HEK293 (cell line): ENCODE results near the gene HDHD5.
A peak's percentile ranks its signal among the peaks of the same experiment; 100 is the strongest.

Source experiments
- GLI2 ChIP-seq: fragments of 450-650 bp; formaldehyde crosslinking; IDR thresholded peaks from 2 replicates; pipeline ENCODE4; 2017; ENCODE audit warnings: missing biosample characterization, missing genetic modification characterization, low read depth, borderline replicate concordance
- PBX3 ChIP-seq: sonication (generic); formaldehyde crosslinking; IDR thresholded peaks from 2 replicates; pipeline ENCODE4 v1.8.1; 2022; ENCODE audit warnings: mild to moderate bottlenecking, moderate library complexity, missing genetic modification reagents
- ZFP69B ChIP-seq: fragments of 450-650 bp; formaldehyde crosslinking; IDR thresholded peaks from 2 replicates; pipeline ENCODE4 v1.5.1; 2016; ENCODE audit warnings: missing biosample characterization, missing genetic modification characterization
- ZNF2 ChIP-seq: fragments of 450-650 bp; formaldehyde crosslinking; IDR thresholded peaks from 2 replicates; pipeline ENCODE4 v1.5.1; 2016; ENCODE audit warnings: missing biosample characterization, missing genetic modification characterization
- ZNF221 ChIP-seq: fragments of 450-650 bp; formaldehyde crosslinking; IDR thresholded peaks from 2 replicates; pipeline ENCODE4 v1.5.1; 2017; ENCODE audit warnings: missing biosample characterization, missing genetic modification characterization, borderline replicate concordance
- ZNF280D ChIP-seq: fragments of 450-650 bp; formaldehyde crosslinking; IDR thresholded peaks from 2 replicates; pipeline ENCODE4 v1.5.1; 2016; ENCODE audit warnings: missing biosample characterization, missing genetic modification characterization
- ZNF404 ChIP-seq: fragments of 450-650 bp; formaldehyde crosslinking; IDR thresholded peaks from 2 replicates; pipeline ENCODE4 v1.5.1; 2017; ENCODE audit warnings: missing biosample characterization, missing genetic modification characterization
- ZNF530 ChIP-seq: fragments of 450-650 bp; formaldehyde crosslinking; IDR thresholded peaks from 2 replicates; pipeline ENCODE4 v1.5.1; 2016; ENCODE audit warnings: low read depth, missing biosample characterization, missing genetic modification characterization
- ZNF707 ChIP-seq: fragments of 450-650 bp; formaldehyde crosslinking; IDR thresholded peaks from 2 replicates; pipeline ENCODE4 v1.5.1; 2016; ENCODE audit warnings: missing biosample characterization, missing genetic modification characterization
- ZNF785 ChIP-seq: fragments of 450-650 bp; formaldehyde crosslinking; IDR thresholded peaks from 2 replicates; pipeline ENCODE4 v1.5.1; 2016; ENCODE audit warnings: missing biosample characterization, missing genetic modification characterization
- TF ChIP-seq, protein P1 (sequence below): fragments of 450-650 bp; formaldehyde crosslinking; IDR thresholded peaks from 2 replicates; pipeline ENCODE4 v1.5.1; 2016; ENCODE audit warnings: missing biosample characterization, missing genetic modification characterization
- TF ChIP-seq, protein P2 (sequence below): fragments of 450-650 bp; formaldehyde crosslinking; IDR thresholded peaks from 2 replicates; pipeline ENCODE4 v1.5.1; 2016; ENCODE audit warnings: missing biosample characterization, missing genetic modification characterization, low read depth
- TF ChIP-seq, protein P3 (sequence below): fragments of 450-650 bp; formaldehyde crosslinking; IDR thresholded peaks from 2 replicates; pipeline ENCODE4 v1.5.1; 2016; ENCODE audit warnings: missing biosample characterization, missing genetic modification characterization
- TF ChIP-seq, protein P4 (sequence below): fragments of 450-650 bp; formaldehyde crosslinking; IDR thresholded peaks from 2 replicates; pipeline ENCODE4 v1.5.1; 2017; ENCODE audit warnings: missing biosample characterization, mild to moderate bottlenecking, missing genetic modification characterization, moderate library complexity

DNA sequence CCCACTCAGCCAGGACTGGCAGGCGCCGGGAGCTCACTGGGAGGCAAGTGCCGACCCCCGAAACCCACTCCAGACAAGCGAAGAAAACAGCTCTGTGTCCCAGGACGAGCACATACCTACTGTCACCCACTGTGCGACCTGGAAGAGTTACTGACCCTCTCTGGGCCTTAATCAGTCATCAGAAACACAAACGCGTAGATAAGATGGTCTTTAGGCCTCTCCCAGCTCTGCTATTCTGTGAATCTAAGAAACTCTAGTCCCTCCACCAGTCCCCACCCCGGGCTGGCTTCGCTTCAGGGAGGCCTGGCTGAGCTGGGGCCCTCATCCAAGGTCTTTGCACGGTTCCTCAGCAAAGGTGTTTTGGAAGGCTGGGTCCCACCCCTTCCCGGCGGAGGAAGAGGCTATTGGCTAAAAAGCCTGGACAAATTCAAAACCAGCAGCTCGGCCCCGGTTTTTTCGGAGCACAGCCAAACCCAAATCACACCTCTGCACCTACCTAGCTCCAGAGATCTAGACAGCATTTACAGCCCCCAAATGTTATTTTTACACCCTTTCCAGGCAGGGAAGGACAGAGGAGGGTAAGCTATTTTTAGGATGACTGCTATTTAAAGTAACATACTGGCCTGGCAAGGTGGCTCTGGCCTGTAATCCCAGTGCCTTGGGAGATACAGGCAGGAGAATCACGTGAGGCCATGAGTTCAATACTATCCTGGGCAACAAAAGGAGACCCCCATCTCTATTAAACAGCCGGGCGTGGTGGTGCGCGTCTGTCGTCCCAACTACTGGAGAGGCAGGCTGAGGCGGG is 13.2 kb upstream of the HDHD5 start:
- TF ChIP-seq ZNF707 (tag by site-specific recombination) = no peak
- TF ChIP-seq PBX3 (CRISPR knock-in tag) = no peak
- TF ChIP-seq ZNF404 (tag by site-specific recombination) = no peak
- TF ChIP-seq, protein P1, sequence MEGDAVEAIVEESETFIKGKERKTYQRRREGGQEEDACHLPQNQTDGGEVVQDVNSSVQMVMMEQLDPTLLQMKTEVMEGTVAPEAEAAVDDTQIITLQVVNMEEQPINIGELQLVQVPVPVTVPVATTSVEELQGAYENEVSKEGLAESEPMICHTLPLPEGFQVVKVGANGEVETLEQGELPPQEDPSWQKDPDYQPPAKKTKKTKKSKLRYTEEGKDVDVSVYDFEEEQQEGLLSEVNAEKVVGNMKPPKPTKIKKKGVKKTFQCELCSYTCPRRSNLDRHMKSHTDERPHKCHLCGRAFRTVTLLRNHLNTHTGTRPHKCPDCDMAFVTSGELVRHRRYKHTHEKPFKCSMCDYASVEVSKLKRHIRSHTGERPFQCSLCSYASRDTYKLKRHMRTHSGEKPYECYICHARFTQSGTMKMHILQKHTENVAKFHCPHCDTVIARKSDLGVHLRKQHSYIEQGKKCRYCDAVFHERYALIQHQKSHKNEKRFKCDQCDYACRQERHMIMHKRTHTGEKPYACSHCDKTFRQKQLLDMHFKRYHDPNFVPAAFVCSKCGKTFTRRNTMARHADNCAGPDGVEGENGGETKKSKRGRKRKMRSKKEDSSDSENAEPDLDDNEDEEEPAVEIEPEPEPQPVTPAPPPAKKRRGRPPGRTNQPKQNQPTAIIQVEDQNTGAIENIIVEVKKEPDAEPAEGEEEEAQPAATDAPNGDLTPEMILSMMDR = no peak; the same call in 1 of the 2 replicates
- no peak for TF ChIP-seq GLI2
- TF ChIP-seq ZNF530 (tag by site-specific recombination) = no peak
- TF ChIP-seq ZFP69B = no peak
- TF ChIP-seq ZNF785 = no peak
- TF ChIP-seq, protein P2, sequence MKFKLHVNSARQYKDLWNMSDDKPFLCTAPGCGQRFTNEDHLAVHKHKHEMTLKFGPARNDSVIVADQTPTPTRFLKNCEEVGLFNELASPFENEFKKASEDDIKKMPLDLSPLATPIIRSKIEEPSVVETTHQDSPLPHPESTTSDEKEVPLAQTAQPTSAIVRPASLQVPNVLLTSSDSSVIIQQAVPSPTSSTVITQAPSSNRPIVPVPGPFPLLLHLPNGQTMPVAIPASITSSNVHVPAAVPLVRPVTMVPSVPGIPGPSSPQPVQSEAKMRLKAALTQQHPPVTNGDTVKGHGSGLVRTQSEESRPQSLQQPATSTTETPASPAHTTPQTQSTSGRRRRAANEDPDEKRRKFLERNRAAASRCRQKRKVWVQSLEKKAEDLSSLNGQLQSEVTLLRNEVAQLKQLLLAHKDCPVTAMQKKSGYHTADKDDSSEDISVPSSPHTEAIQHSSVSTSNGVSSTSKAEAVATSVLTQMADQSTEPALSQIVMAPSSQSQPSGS = no peak
- TF ChIP-seq ZNF2 (tag by site-specific recombination) = 0 out of 2 replicates have a peak, but pooled peaks have one; percentile 44
- TF ChIP-seq, protein P3, sequence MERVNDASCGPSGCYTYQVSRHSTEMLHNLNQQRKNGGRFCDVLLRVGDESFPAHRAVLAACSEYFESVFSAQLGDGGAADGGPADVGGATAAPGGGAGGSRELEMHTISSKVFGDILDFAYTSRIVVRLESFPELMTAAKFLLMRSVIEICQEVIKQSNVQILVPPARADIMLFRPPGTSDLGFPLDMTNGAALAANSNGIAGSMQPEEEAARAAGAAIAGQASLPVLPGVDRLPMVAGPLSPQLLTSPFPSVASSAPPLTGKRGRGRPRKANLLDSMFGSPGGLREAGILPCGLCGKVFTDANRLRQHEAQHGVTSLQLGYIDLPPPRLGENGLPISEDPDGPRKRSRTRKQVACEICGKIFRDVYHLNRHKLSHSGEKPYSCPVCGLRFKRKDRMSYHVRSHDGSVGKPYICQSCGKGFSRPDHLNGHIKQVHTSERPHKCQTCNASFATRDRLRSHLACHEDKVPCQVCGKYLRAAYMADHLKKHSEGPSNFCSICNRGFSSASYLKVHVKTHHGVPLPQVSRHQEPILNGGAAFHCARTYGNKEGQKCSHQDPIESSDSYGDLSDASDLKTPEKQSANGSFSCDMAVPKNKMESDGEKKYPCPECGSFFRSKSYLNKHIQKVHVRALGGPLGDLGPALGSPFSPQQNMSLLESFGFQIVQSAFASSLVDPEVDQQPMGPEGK (tag by site-specific recombination) = no peak; the same call in 1 of the 2 replicates
- TF ChIP-seq ZNF280D = no peak
- TF ChIP-seq, protein P4, sequence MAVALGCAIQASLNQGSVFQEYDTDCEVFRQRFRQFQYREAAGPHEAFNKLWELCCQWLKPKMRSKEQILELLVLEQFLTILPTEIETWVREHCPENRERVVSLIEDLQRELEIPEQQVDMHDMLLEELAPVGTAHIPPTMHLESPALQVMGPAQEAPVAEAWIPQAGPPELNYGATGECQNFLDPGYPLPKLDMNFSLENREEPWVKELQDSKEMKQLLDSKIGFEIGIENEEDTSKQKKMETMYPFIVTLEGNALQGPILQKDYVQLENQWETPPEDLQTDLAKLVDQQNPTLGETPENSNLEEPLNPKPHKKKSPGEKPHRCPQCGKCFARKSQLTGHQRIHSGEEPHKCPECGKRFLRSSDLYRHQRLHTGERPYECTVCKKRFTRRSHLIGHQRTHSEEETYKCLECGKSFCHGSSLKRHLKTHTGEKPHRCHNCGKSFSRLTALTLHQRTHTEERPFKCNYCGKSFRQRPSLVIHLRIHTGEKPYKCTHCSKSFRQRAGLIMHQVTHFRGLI = no peak
- TF ChIP-seq ZNF221 (tag by site-specific recombination) = no peak
